Activated T-cell treated with anti-CD3 and anti-CD28 coated beads, Interleukin-2, amount 50 U/mL, for 24 hours (primary cell): ENCODE results near the gene CORO2A.
A peak's percentile ranks its signal among the peaks of the same experiment; 100 is the strongest.

Experiments used
- DNase-seq: peaks from one replicate; pipeline ENCODE4 v3.0.0-alpha.2; 2020
- H3K27ac Mint-ChIP-seq: 2 replicates; pipeline ENCODE4 v1.8.0; 2020; ENCODE audit warnings: mild to moderate bottlenecking, mixed read lengths
- H3K27me3 Mint-ChIP-seq: 2 replicates; pipeline ENCODE4 v1.8.0; 2020; ENCODE audit warnings: mixed read lengths
- H3K36me3 Mint-ChIP-seq: 2 replicates; pipeline ENCODE4 v1.8.0; 2020; ENCODE audit warnings: low read depth, mixed read lengths
- H3K4me1 Mint-ChIP-seq: 2 replicates; pipeline ENCODE4 v1.8.0; 2020; ENCODE audit warnings: low read depth, mixed read lengths
- H3K4me3 Mint-ChIP-seq: 2 replicates; pipeline ENCODE4 v1.8.0; 2020; ENCODE audit warnings: mild to moderate bottlenecking, moderate library complexity, mixed read lengths
- H3K9me3 Mint-ChIP-seq: 2 replicates; pipeline ENCODE4 v1.8.0; 2020; ENCODE audit warnings: mixed read lengths

The CORO2A gene

GRCh38 chr9:98190757-98191105 is 1.7 kb downstream of the CORO2A start:
- Mint-ChIP-seq H3K36me3 (no peaks in the 10 kb centered on the region), H3K27me3 (no peaks in the 10 kb centered on the region), H3K4me3 (peak overlapping the region; percentile 78), H3K9me3 (no peaks in the 10 kb centered on the region), H3K4me1 (peaks cover 42% of the 10 kb centered on the region), H3K27ac (no peak overlapping the region)
- DNase-seq = no peak

- no peaks in the 10 kb centered on the region for H3K9me3 Mint-ChIP-seq
- no peaks in the 10 kb centered on the region for H3K36me3 Mint-ChIP-seq
- no peak for DNase-seq
- H3K4me3 Mint-ChIP-seq = no peak overlapping the region
- H3K27me3 Mint-ChIP-seq = no peaks in the 10 kb centered on the region
- peaks cover 43% of the 10 kb centered on the region for H3K4me1 Mint-ChIP-seq
- no peak overlapping the region for H3K27ac Mint-ChIP-seq
Observed at GRCh38 chr9:98189412-98189811, 3.0 kb downstream of the CORO2A start.

DNA sequence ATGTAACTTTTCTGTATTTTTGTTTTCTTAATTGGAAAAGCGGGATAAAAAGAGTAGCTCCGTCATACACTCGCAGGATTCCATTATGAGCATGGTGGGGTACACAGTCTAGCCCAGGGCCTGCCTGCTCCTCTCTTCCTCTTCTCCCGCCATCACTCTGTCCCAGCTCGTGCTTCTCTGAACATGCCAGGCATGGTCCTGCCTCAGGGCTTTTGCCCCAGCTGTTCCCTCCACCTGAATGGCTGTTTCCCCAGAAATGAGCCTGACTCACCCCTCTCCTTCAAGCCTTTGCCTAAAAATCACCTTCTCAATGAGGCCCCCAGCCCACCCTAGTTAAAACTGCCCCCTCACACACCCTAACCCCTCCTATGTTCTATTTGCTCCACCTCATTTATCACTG is 4.5 kb downstream of the CORO2A start:
- H3K9me3 Mint-ChIP-seq = no peaks in the 10 kb centered on the region
- no peak for DNase-seq
- H3K27ac Mint-ChIP-seq = no peak overlapping the region
- H3K36me3 Mint-ChIP-seq = no peaks in the 10 kb centered on the region
- H3K4me1 Mint-ChIP-seq = peaks cover 43% of the 10 kb centered on the region
- no peaks in the 10 kb centered on the region for H3K27me3 Mint-ChIP-seq
- H3K4me3 Mint-ChIP-seq = no peak overlapping the region

DNA sequence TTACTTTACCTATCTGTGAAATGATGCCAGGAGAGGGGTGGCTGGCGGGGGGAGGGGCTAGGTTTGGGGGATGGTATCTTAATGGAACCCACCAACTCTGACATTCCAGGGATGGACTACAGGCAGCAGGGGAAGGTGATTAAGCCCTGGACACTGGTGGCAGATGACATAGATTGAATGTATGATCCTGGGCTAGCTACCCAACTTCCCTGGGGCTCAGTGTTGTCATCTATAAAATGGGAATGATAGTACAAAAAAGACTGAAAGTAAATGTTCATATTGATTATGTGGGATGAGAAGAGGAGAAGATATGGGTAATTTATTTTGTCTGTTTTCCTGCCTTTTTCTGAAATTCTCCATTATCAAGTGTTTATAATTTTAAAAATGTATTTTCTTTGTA is 6.2 kb downstream of the CORO2A start:
- Mint-ChIP-seq H3K36me3 (no peaks in the 10 kb centered on the region), H3K9me3 (no peaks in the 10 kb centered on the region), H3K27ac (no peak overlapping the region), H3K4me3 (no peak overlapping the region), H3K4me1 (peaks cover 52% of the 10 kb centered on the region), H3K27me3 (no peaks in the 10 kb centered on the region)
- DNase-seq = no peak

DNA sequence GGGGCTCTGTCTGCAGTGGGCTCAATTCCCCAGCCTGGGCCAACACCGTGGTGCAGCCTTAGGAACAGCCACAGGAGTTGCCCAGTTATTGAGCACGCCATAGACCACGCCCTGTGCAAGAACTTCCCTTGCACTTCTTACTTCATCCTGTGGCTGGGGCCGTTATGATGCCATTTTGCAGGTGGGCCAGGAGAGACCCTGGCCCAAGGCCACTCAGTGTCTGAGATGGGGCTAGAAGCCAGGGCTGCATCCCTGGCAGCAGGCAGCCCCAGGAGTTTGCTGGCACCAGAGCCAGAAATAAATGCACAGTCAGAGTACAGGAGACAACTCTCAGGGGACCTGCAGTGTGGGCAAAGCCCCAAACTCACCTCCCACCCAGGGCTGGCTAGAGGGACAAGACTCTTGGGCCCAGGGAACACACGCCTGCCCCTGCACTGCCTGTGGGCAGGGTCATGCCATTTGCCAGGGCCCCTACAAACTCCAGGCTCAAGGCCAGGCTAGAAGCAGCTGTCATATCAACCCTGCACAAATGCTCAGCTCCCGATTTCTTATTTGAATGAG is 6.7 kb downstream of the CORO2A start:
- H3K27me3 Mint-ChIP-seq = no peaks in the 10 kb centered on the region
- no peak overlapping the region for H3K4me3 Mint-ChIP-seq
- no peaks in the 10 kb centered on the region for H3K9me3 Mint-ChIP-seq
- no peak for DNase-seq
- peaks cover 48% of the 10 kb centered on the region for H3K4me1 Mint-ChIP-seq
- no peaks in the 10 kb centered on the region for H3K36me3 Mint-ChIP-seq
- H3K27ac Mint-ChIP-seq = no peak overlapping the region

GRCh38 chr9:98185021-98185567 is 7.3 kb downstream of the CORO2A start:
- DNase-seq = no peak
- Mint-ChIP-seq H3K9me3 (no peaks in the 10 kb centered on the region), H3K36me3 (no peaks in the 10 kb centered on the region), H3K27me3 (no peaks in the 10 kb centered on the region), H3K4me1 (peaks cover 50% of the 10 kb centered on the region), H3K4me3 (no peak overlapping the region), H3K27ac (no peak overlapping the region)

- H3K4me1 Mint-ChIP-seq = peaks cover 49% of the 10 kb centered on the region
Observed at GRCh38 chr9:98184326-98184725, 8.1 kb downstream of the CORO2A start.

GRCh38 chr9:98182889-98183599 is 9.4 kb downstream of the CORO2A start:
- Mint-ChIP-seq H3K9me3 (no peaks in the 10 kb centered on the region), H3K27me3 (no peaks in the 10 kb centered on the region), H3K4me1 (peaks cover 42% of the 10 kb centered on the region), H3K36me3 (no peaks in the 10 kb centered on the region), H3K27ac (no peak overlapping the region), H3K4me3 (no peak overlapping the region)
- no peak for DNase-seq

More at GRCh38 chr9:98184326-98184725, 8.1 kb downstream of the CORO2A start:
- no peaks in the 10 kb centered on the region for H3K9me3 Mint-ChIP-seq
- H3K36me3 Mint-ChIP-seq = no peaks in the 10 kb centered on the region
- no peaks in the 10 kb centered on the region for H3K27me3 Mint-ChIP-seq
- H3K4me3 Mint-ChIP-seq = no peak overlapping the region
- no peak overlapping the region for H3K27ac Mint-ChIP-seq
- DNase-seq = no peak

- Mint-ChIP-seq H3K4me1 (peaks cover 38% of the 10 kb centered on the region), H3K27ac (no peak overlapping the region), H3K27me3 (no peaks in the 10 kb centered on the region), H3K4me3 (no peak overlapping the region), H3K9me3 (no peaks in the 10 kb centered on the region), H3K36me3 (no peaks in the 10 kb centered on the region)
- DNase-seq = no peak
Observed at GRCh38 chr9:98182069-98182820, 10.2 kb downstream of the CORO2A start.

DNA sequence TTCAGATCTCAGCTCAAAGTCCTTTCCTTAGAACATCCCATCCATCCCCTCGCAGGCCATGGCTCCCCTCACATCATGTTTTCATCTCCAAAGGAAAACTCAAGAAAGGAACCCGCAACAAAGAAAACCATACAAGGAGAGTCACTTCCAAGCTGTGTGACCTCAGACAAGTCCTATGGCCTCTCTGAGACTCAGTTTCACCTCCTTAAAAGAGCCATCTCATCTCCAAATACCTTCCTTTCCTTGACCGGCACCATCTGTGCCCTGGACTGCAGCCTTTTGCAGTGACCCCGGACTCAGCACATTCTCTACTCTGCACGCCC is 10.7 kb downstream of the CORO2A start:
- no peak for DNase-seq
- H3K36me3 Mint-ChIP-seq = no peaks in the 10 kb centered on the region
- H3K4me1 Mint-ChIP-seq = peaks cover 39% of the 10 kb centered on the region
- no peak overlapping the region for H3K27ac Mint-ChIP-seq
- H3K4me3 Mint-ChIP-seq = no peak overlapping the region
- H3K27me3 Mint-ChIP-seq = no peaks in the 10 kb centered on the region
- no peaks in the 10 kb centered on the region for H3K9me3 Mint-ChIP-seq

- Mint-ChIP-seq H3K4me1 (peaks cover 45% of the 10 kb centered on the region), H3K27ac (no peak overlapping the region), H3K27me3 (no peaks in the 10 kb centered on the region), H3K9me3 (no peaks in the 10 kb centered on the region), H3K4me3 (no peak overlapping the region), H3K36me3 (no peaks in the 10 kb centered on the region)
- DNase-seq = no peak
Observed at GRCh38 chr9:98180996-98181395, 11.4 kb downstream of the CORO2A start.

GRCh38 chr9:98178874-98179850 is 13.3 kb downstream of the CORO2A start:
- no peak for DNase-seq
- no peaks in the 10 kb centered on the region for H3K9me3 Mint-ChIP-seq
- H3K4me3 Mint-ChIP-seq = no peak overlapping the region
- no peaks in the 10 kb centered on the region for H3K36me3 Mint-ChIP-seq
- peaks cover 46% of the 10 kb centered on the region for H3K4me1 Mint-ChIP-seq
- H3K27me3 Mint-ChIP-seq = no peaks in the 10 kb centered on the region
- no peak overlapping the region for H3K27ac Mint-ChIP-seq

DNA sequence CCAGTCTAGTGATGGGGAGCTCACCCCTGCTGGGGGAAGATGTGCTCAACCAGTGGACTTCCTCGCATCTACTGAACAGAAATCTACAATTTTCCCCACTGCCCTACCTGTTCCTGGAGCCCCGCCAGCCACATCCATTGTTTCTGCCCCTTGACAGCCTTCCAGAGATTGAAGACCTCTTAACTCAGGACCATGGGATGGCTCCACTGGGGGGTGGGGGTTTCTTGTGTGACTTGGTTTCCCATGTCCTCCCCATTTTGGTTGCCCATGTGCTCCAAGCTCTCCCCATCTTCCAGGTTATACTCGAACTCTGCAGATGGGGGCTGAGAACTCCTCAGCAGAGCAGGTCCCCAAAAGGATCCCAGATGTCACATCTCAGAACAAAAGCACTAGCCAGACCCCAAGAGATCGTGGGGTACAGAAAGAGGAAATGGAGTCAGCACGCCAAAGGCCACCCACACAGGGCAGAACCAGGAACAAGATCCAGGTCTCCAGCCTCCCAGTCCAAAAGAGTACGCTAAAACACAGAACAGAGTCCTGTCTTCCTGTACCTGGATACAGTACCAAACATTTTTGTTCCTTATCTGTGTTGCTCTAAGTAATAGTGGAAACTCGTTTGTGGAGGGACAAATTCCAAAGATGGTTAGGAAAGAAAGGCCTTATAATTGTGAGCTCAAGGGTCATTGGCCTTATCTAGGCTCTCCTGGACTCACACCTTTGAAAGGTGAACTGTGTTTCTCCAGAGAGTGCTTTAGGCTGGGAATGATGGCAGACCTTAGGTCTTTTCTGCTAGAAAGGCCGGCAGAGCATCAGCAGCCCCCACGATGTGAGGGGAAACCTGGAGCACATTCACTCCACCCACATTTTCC is 15.8 kb downstream of the CORO2A start:
- Mint-ChIP-seq H3K36me3 (no peaks in the 10 kb centered on the region), H3K9me3 (no peaks in the 10 kb centered on the region), H3K27ac (no peak overlapping the region), H3K4me1 (peaks cover 40% of the 10 kb centered on the region), H3K4me3 (no peak overlapping the region), H3K27me3 (no peaks in the 10 kb centered on the region)
- DNase-seq = no peak
